Central memory CD8-positive, alpha-beta T cell (primary cell): Measurements from ENCODE around the gene MEGF10.

Experiments used
- ATAC-seq: fragments of 150-1000 bp; cut with Tn5 transposase; replicated peaks from 2 replicates; pipeline ENCODE4 v1.10.0; 2022; ENCODE audit warnings: mild to moderate bottlenecking, moderate FRiP score, moderate number of reproducible peaks; ENCODE audit not compliant: poor library complexity, severe bottlenecking; ENCODE audit errors: extremely low read depth
- DNase-seq, 2 donors: peaks; one replicate each; pipeline ENCODE4 v3.0.0; 2021; ENCODE audit warnings: low spot score in 2 of 2
- H3K27ac Mint-ChIP-seq: one replicate; pipeline ENCODE4 v1.8.0; 2022; ENCODE audit warnings: low read depth, mild to moderate bottlenecking, moderate library complexity, mixed read lengths
- H3K27me3 Mint-ChIP-seq: one replicate; pipeline ENCODE4 v1.8.0; 2022; ENCODE audit warnings: mixed read lengths
- H3K36me3 Mint-ChIP-seq: one replicate; pipeline ENCODE4 v1.8.0; 2022; ENCODE audit warnings: mild to moderate bottlenecking, moderate library complexity, mixed read lengths; ENCODE audit not compliant: insufficient read depth
- H3K4me1 Mint-ChIP-seq: one replicate; pipeline ENCODE4 v1.8.0; 2022; ENCODE audit warnings: mixed read lengths
- H3K4me3 Mint-ChIP-seq: one replicate; pipeline ENCODE4 v1.8.0; 2022; ENCODE audit warnings: mild to moderate bottlenecking, moderate library complexity, mixed read lengths
- H3K9me3 Mint-ChIP-seq: one replicate; pipeline ENCODE4 v1.8.0; 2022; ENCODE audit warnings: mixed read lengths

The MEGF10 gene

DNA sequence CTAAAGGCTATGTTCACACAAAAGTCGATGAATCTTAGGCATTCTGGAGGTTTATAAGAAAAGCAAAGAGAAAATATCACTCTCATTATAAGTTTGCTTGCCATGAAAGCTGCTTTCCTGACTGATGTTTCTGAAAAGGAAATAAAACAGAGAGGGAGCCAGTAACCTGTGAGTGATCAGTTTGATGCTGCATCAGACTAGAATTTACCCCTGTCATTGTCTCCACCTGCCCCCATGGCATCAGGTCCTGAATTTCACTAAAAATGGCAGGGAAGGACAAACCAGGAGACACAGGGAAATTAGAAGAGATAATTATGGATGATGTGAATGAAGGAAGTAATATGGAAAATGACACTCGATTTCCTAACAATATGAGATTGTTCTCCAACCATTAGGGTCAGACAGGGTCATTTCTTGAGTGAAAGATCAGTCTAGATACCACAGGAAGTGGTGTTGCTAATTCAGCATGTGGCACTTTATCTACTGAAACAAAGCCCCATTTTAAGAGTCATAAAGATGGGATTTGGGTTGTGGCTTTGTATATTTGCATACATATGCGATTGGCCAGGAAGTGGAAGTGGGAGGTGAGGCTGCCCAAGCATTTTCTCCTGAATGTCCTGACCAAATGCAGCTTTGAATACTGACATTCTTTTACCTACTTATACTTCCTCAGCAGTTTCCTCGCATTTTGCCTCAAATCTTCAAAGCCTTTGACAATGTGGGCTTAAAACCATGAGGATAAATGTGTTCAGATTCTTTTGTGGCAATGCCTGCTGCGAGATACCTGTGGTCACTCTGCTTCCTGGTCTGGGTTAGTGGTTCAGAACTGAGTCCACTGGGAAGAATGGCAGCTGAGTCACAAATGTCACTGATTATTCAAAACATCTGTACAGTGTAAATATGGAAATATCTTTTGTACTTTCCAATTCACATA lies 29.7 kb downstream of the MEGF10 start:
- Mint-ChIP-seq H3K27ac (no peak overlapping the region), H3K27me3 (peaks cover 16% of the 10 kb centered on the region), H3K4me1 (no peaks in the 10 kb centered on the region), H3K4me3 (no peak overlapping the region), H3K36me3 (no peaks in the 10 kb centered on the region), H3K9me3 (no peaks in the 10 kb centered on the region)
- DNase-seq: no peak
- no peak for ATAC-seq

DNA sequence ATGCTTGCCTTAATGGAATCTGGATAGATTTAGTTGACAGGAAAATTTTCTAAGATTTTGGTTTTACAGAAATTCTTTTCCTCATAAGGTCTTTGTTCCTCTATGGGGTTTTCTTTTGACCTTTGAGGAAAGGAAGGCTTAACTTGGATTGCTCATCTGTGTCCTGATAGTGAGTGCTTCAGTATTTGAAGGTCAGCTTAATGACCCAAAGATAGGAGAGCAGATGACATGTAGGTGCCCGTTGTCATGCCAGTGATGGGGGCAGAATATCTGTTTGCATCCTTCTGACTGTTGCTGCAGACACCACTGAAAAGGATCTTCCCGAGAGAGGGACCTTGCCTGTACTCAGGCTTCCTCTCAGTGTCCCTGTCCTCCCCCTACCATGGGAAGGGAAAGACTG lies 30.9 kb downstream of the MEGF10 start:
- H3K4me1 Mint-ChIP-seq: no peaks in the 10 kb centered on the region
- H3K4me3 Mint-ChIP-seq: no peak overlapping the region
- no peak for DNase-seq
- no peak overlapping the region for H3K27ac Mint-ChIP-seq
- peaks cover 16% of the 10 kb centered on the region for H3K27me3 Mint-ChIP-seq
- H3K9me3 Mint-ChIP-seq: no peaks in the 10 kb centered on the region
- no peak for ATAC-seq
- H3K36me3 Mint-ChIP-seq: no peaks in the 10 kb centered on the region

DNA sequence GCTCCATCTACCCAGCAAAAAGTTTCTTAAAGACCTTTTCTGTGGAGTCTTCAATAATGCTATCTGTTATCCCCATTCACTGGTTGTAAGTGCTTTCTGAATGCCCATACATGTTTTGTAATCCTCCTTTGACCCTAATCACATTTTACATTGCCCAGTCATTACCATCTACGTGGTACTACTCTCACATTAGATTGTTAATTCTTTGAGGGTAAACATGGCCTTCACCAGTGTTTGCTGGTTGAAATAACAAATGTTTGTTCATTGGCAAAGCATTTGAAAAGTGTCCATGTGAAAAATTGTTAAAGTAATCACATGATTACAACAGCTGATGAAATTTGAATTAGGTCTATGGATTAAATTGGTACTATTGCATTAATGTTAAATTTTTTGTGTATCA lies 31.8 kb downstream of the MEGF10 start:
- Mint-ChIP-seq H3K27me3 (peaks cover 9% of the 10 kb centered on the region), H3K27ac (no peak overlapping the region), H3K4me1 (no peaks in the 10 kb centered on the region), H3K4me3 (no peak overlapping the region), H3K36me3 (no peaks in the 10 kb centered on the region), H3K9me3 (no peaks in the 10 kb centered on the region)
- DNase-seq (no peak), ATAC-seq (no peak)

DNA sequence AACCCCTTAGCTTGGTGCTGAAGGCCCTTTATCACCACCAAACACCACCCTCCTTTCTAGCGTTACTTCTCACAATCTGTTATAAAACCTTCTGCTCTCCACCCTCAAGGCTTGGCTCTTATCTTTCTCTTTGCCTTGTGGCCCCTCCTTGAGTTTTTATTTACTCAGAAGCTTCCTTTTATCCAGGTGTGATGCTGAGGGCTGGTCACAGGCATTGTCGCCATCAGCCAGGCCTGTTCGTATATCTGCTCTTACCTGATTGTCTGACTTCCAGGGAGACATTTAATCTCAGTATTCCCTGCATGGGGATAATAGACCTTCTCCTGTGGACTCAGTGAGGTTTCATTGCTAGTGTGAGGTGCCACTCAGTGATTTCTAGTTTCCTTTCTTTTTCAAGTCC lies 34.2 kb downstream of the MEGF10 start:
- DNase-seq: no peak
- no peak overlapping the region for H3K27ac Mint-ChIP-seq
- ATAC-seq: no peak
- H3K36me3 Mint-ChIP-seq: no peaks in the 10 kb centered on the region
- no peaks in the 10 kb centered on the region for H3K9me3 Mint-ChIP-seq
- H3K4me1 Mint-ChIP-seq: no peaks in the 10 kb centered on the region
- no peak overlapping the region for H3K4me3 Mint-ChIP-seq
- peaks cover 14% of the 10 kb centered on the region for H3K27me3 Mint-ChIP-seq

DNA sequence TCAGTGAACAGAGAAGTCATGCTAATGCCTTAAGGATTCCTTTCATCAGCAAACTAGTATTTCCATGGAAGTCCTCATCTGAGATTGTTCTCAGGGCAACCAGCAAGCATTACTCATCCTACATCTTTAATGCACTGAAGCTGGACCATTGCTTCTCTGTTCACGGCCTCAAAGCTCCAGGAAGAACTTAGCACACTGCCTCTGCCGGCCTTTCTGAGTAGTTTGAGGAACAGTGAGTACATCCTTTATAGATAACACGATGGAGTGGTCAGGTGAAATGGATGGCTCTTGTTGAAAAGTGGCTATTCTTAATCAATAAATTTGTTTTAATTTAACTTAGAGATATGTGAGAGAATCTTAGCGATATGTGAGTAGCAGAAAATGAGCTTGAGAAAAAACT lies 35.8 kb downstream of the MEGF10 start:
- no peak overlapping the region for H3K4me3 Mint-ChIP-seq
- peaks cover 30% of the 10 kb centered on the region for H3K27me3 Mint-ChIP-seq
- no peaks in the 10 kb centered on the region for H3K36me3 Mint-ChIP-seq
- no peaks in the 10 kb centered on the region for H3K9me3 Mint-ChIP-seq
- no peaks in the 10 kb centered on the region for H3K4me1 Mint-ChIP-seq
- DNase-seq (no peak), ATAC-seq (no peak)
- H3K27ac Mint-ChIP-seq: no peak overlapping the region

DNA sequence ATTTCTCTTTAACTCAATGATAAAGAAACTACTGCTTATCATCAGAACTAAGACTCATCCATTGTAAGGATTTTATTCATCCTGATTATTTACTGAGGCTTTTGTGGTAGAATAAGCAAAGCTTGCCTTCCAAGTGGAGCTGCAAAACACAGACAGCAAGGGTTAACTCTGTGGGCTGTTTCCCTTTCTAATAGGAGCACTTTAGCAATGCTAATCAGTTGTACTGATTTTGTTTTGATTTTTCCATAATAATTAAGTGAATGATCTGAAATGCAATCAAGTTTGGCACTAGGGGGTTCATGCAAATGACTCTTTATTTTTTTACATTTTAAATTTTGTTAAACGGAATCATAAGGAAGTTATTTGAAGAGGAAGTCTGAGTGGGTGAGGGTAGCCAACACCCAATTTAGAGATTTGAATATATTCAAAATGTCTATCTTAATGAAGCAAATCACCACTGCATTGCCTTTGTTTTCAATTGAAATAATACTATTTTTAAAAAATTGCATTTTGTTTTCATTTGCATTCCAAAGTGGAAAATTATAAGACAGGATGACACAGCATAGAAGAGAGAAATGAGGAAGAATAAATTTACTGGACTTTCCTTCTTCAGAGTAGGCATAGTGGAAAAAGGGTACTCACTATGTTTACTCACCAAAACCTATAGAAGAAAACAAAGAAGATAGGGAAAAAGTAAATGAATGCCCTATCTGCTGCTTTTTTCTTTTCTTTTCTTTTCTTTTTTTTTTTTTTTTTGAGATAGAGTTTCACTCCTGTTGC lies 36.6 kb downstream of the MEGF10 start:
- H3K4me1 Mint-ChIP-seq: no peaks in the 10 kb centered on the region
- no peaks in the 10 kb centered on the region for H3K36me3 Mint-ChIP-seq
- no peaks in the 10 kb centered on the region for H3K9me3 Mint-ChIP-seq
- DNase-seq: no peak
- no peak overlapping the region for H3K4me3 Mint-ChIP-seq
- H3K27ac Mint-ChIP-seq: no peak overlapping the region
- H3K27me3 Mint-ChIP-seq: peaks cover 38% of the 10 kb centered on the region
- ATAC-seq: no peak

DNA sequence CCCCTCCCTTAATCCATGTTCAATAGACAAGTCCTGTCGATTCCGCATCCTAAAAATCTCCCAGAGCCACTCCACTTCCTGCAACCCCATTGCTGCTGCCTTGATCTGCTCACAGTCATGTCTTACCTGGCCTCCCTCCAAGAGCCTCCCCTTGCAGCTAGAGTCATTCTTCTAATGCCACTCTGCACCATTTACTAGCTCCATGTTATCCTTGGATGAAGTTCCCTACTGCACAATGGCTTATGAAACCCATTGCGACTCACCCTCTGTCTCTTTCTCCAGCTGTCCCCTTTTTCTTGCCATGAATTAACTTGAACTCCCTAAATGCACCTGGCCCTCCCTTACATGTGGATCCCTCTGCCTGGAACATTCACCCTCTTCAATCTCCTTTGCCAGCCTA lies 39.5 kb downstream of the MEGF10 start:
- Mint-ChIP-seq H3K36me3 (no peaks in the 10 kb centered on the region), H3K9me3 (no peaks in the 10 kb centered on the region), H3K27me3 (peaks cover 48% of the 10 kb centered on the region), H3K4me1 (no peaks in the 10 kb centered on the region), H3K27ac (no peak overlapping the region), H3K4me3 (no peak overlapping the region)
- DNase-seq: no peak
- ATAC-seq: no peak

DNA sequence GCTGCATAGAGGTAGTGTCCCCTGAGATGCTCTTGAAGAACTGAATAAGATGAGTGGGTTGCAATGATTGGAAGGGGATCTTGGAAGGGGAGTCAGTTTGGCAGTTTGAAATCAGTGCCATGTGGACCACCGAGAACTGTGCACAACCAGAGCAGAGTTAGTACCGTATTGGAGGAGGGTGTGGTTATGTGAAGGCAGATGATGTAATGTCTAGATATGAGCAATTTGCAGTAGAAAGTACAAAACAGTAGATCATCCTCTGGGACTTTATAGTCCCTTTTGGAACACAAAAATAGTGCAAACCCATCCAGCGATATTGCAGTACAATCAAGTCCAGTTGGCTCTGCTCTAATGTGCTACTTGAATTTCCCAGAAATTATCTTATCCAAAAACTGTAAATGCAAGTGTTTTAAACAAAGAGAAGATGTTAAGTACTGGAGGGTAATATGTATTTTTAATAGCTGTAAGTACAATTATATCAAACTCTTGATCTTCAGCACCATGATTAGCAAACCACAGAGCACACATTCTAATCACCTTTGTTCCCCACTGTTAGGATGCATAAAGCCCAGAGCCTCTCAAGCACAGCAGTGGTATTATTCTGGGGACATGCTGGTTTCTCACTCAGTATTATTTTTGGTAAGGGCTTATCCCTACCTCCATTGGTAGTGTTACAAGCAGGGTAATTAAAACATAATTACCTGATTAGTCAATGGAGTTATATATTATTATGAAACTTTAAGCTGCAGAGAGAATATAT lies 41.5 kb downstream of the MEGF10 start:
- DNase-seq (no peak), ATAC-seq (no peak)
- no peaks in the 10 kb centered on the region for H3K36me3 Mint-ChIP-seq
- no peaks in the 10 kb centered on the region for H3K4me1 Mint-ChIP-seq
- H3K27me3 Mint-ChIP-seq: peaks cover 43% of the 10 kb centered on the region
- H3K27ac Mint-ChIP-seq: no peak overlapping the region
- no peak overlapping the region for H3K4me3 Mint-ChIP-seq
- H3K9me3 Mint-ChIP-seq: no peaks in the 10 kb centered on the region

DNA sequence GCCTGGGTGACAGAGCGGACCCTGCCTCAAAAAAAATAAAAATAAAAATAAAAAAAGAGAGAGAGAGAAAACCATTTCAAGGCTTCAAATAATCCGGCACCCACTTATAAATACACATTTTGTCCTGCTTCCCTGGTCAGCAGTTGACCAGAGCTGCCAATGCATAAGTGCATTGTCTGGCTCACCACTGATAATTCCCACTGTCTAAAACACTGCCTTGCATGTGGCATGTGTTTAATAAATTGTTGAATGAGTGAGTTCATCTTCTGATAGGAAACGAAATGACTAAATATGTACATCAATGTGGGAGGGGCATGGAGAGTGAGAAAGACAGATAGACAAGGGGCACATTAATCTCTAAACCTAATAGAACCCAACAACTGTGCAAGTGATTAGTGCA lies 42.9 kb downstream of the MEGF10 start:
- Mint-ChIP-seq H3K4me1 (no peaks in the 10 kb centered on the region), H3K27ac (no peak overlapping the region), H3K4me3 (no peak overlapping the region), H3K9me3 (no peaks in the 10 kb centered on the region), H3K36me3 (no peaks in the 10 kb centered on the region), H3K27me3 (peaks cover 43% of the 10 kb centered on the region)
- ATAC-seq: no peak
- no peak for DNase-seq

DNA sequence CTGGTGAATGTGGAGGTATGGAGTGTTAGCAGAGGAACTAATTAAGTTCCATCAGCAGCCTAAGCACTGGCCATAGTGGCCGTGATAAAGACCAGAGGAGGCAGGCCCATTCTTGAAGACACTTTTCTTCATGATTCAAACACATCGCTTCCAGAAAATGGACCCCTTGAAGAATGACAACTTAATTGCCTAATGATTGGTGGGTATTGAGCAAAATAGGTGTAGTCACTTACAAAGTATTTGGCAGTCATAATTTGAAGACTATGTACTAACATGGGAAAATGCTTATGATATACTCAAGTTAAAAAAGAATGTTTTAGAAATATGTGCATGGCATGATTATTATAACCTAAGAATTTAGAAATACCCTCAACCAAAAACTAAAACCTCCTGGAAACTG lies 44.8 kb downstream of the MEGF10 start:
- Mint-ChIP-seq H3K27me3 (peaks cover 42% of the 10 kb centered on the region), H3K4me3 (no peak overlapping the region), H3K27ac (no peak overlapping the region), H3K36me3 (no peaks in the 10 kb centered on the region), H3K4me1 (no peaks in the 10 kb centered on the region), H3K9me3 (no peaks in the 10 kb centered on the region)
- ATAC-seq: no peak
- no peak for DNase-seq

DNA sequence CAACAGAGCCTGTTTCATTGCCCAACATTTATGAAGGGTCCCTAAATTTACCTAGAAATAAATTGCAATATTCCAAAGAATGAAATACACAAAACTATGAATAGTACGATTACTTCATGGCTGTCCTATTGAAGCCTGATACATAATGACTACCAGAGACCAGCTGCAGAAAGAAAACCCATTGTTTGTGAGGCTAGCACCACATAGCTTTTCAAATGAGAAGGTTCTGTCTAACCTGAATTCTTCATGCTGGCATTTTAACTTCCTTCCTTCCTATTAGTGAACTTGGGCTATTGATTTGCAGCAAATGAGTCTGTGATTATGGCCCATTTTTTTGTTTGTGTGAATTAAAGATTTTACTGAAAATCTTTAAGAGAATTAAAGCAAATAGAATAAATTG lies 47.3 kb downstream of the MEGF10 start:
- ATAC-seq (no peak), DNase-seq (no peak)
- H3K36me3 Mint-ChIP-seq: no peaks in the 10 kb centered on the region
- no peak overlapping the region for H3K27ac Mint-ChIP-seq
- peaks cover 22% of the 10 kb centered on the region for H3K27me3 Mint-ChIP-seq
- H3K4me1 Mint-ChIP-seq: no peaks in the 10 kb centered on the region
- H3K9me3 Mint-ChIP-seq: no peaks in the 10 kb centered on the region
- no peak overlapping the region for H3K4me3 Mint-ChIP-seq

DNA sequence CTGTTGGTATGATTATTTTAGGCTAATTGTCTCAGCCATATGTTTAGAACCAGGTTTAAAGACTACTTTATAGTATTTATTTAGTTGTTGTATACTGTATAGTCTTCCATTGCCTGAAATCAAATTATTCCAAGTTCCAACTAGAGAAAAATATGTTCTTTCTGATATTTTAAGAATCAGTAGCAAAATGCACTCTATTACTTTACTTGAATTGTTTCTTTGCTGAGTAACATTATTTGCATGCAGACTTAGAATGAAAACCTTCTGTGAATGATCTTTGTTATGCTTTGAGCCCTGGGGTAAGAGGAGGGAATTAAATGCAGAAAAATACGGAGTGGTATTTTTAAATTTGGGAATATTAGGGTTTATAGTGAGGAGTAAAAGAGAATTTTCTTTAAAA lies 47.9 kb downstream of the MEGF10 start:
- H3K4me3 Mint-ChIP-seq: no peak overlapping the region
- H3K4me1 Mint-ChIP-seq: no peaks in the 10 kb centered on the region
- H3K9me3 Mint-ChIP-seq: no peaks in the 10 kb centered on the region
- no peak for DNase-seq
- H3K27me3 Mint-ChIP-seq: peaks cover 15% of the 10 kb centered on the region
- H3K27ac Mint-ChIP-seq: no peak overlapping the region
- H3K36me3 Mint-ChIP-seq: no peaks in the 10 kb centered on the region
- ATAC-seq: no peak
